ENCODE data around the gene LHFPL2. TPM values are rescaled to one million over a fixed set of nuclear protein-coding genes. Genes with fewer than 3 reads are reported as not detected.
A peak's percentile ranks its signal among the peaks of the same experiment; 100 is the strongest.

Gene LHFPL2
- total RNA-seq, 6 experiments from 2014 or later: 14.4 to 18.9 (median 16.7) TPM

DNA sequence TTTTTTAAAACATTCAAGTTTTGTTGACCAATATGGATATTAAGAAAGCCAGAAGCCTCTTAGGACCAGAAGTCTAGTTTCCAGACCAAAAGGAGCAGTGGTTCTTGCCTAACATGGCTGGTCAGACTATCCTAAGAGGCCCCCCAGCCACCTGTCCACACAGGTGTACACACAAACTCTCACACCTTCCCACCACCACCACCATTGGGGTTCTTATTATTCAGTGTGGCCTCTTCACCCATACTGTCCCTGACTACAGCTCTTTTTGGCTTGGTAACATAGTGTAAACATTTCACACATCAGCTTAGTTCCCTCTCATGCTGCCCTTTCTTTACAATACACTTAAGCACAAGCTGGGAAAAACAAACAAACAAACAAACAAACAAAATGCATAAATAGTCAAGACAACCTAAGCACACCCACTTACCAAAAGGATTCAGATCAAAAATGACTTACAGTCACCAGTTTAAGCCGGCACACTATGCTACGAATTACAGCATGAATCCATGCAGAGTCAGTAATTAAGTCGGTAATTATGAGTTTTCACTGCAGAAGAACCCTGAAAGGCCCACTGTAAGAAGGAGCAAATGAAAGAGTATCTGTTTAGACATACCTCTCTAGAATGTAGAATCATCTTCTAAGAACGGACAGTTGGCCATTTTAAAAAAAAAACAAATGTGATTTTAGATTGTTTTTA lies 9.5 kb downstream of the LHFPL2 start:
- TF ChIP-seq, protein P1, sequence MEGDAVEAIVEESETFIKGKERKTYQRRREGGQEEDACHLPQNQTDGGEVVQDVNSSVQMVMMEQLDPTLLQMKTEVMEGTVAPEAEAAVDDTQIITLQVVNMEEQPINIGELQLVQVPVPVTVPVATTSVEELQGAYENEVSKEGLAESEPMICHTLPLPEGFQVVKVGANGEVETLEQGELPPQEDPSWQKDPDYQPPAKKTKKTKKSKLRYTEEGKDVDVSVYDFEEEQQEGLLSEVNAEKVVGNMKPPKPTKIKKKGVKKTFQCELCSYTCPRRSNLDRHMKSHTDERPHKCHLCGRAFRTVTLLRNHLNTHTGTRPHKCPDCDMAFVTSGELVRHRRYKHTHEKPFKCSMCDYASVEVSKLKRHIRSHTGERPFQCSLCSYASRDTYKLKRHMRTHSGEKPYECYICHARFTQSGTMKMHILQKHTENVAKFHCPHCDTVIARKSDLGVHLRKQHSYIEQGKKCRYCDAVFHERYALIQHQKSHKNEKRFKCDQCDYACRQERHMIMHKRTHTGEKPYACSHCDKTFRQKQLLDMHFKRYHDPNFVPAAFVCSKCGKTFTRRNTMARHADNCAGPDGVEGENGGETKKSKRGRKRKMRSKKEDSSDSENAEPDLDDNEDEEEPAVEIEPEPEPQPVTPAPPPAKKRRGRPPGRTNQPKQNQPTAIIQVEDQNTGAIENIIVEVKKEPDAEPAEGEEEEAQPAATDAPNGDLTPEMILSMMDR (IDR thresholded peaks at IDR 0.05): no peak
- Mint-ChIP-seq H3K27ac (peak overlapping the region; percentile 98), H3K4me3 (peak overlapping the region; percentile 78), H3K4me1 (ENCODE audit: low read depth) (peaks cover 60% of the 10 kb centered on the region), H3K27me3 (ENCODE audit: insufficient read depth) (peaks cover 2% of the 10 kb centered on the region), H3K9me3 (no peaks in the 10 kb centered on the region), H3K36me3 (ENCODE audit: low read depth) (peaks cover 16% of the 10 kb centered on the region)
- no peak for DNase-seq

GRCh38 chr5:78638423-78638822 lies 10.1 kb downstream of the LHFPL2 start:
- TF ChIP-seq, protein P1 (IDR thresholded peaks at IDR 0.05): no peak
- Mint-ChIP-seq H3K4me3 (peak overlapping the region; percentile 78), H3K27ac (peak overlapping the region; percentile 98), H3K9me3 (no peaks in the 10 kb centered on the region), H3K36me3 (ENCODE audit: low read depth) (peaks cover 15% of the 10 kb centered on the region; the same call in 1 of the 2 replicates), H3K27me3 (ENCODE audit: insufficient read depth) (peaks cover 2% of the 10 kb centered on the region), H3K4me1 (ENCODE audit: low read depth) (peaks cover 65% of the 10 kb centered on the region)
- peak; percentile 98 for DNase-seq

GRCh38 chr5:78637468-78637867 lies 11.1 kb downstream of the LHFPL2 start:
- Mint-ChIP-seq H3K27me3 (ENCODE audit: insufficient read depth) (peaks cover 5% of the 10 kb centered on the region), H3K4me3 (no peak overlapping the region), H3K36me3 (ENCODE audit: low read depth) (peaks cover 14% of the 10 kb centered on the region), H3K9me3 (no peaks in the 10 kb centered on the region), H3K27ac (no peak overlapping the region), H3K4me1 (ENCODE audit: low read depth) (peaks cover 60% of the 10 kb centered on the region)
- TF ChIP-seq, protein P1 (IDR thresholded peaks at IDR 0.05): no peak
- no peak for DNase-seq

- no peaks in the 10 kb centered on the region for H3K9me3 Mint-ChIP-seq
- DNase-seq: no peak
- TF ChIP-seq, protein P1 (IDR thresholded peaks at IDR 0.05): no peak
- H3K4me1 Mint-ChIP-seq (ENCODE audit: low read depth): peaks cover 60% of the 10 kb centered on the region
- peaks cover 5% of the 10 kb centered on the region for H3K27me3 Mint-ChIP-seq (ENCODE audit: insufficient read depth)
- H3K4me3 Mint-ChIP-seq: no peak overlapping the region
- H3K27ac Mint-ChIP-seq: no peak overlapping the region
- H3K36me3 Mint-ChIP-seq (ENCODE audit: low read depth): peaks cover 22% of the 10 kb centered on the region
These were observed 11.9 kb downstream of the LHFPL2 start for GRCh38 chr5:78636682-78637081.

DNA sequence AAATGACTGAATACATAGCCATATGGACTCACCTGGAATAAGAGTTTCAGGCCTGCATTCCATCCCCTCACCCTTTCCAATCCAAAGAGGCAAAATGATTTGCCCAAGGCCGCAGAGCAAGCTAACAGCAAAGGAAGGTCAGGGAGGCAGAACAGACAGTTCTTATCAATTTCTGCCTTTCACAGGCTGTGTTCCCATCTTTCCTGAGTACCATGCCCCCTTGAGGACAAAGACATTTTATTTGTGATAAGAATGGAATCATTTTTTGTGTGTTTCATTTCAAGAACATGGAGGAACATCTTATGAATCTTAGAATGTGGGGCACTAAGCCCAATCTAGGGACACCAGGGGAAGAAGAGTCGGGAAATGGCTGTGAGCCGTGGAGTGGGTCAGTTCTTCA lies 13.9 kb downstream of the LHFPL2 start:
- no peak overlapping the region for H3K27ac Mint-ChIP-seq

More for the DNA sequence above, 13.9 kb downstream of the LHFPL2 start:
- TF ChIP-seq, protein P1 (IDR thresholded peaks at IDR 0.05): peak; percentile 66
- H3K4me1 Mint-ChIP-seq (ENCODE audit: low read depth): peaks cover 46% of the 10 kb centered on the region
- H3K27me3 Mint-ChIP-seq (ENCODE audit: insufficient read depth): peaks cover 5% of the 10 kb centered on the region
- H3K4me3 Mint-ChIP-seq: no peak overlapping the region
- no peaks in the 10 kb centered on the region for H3K9me3 Mint-ChIP-seq
- no peak for DNase-seq
- H3K36me3 Mint-ChIP-seq (ENCODE audit: low read depth): peaks cover 28% of the 10 kb centered on the region

Measured in HFFc6 (cell line).